ENCODE results near the gene SLCO4A1. TPM values are rescaled to one million over a fixed set of nuclear protein-coding genes. Genes with fewer than 3 reads are reported as not detected.

The SLCO4A1 gene
- total RNA-seq, 4 donors from 2014 or later, result 15.9 to 20.2 (median 19.2) TPM

- Histone ChIP-seq H3K4me3 (peak overlapping the region in 1 of 2 donors; percentile 34), H3K27me3 (no peaks in the 10 kb centered on the region), H3K9me3 (no peaks in the 10 kb centered on the region), H3K36me3 (no peaks in the 10 kb centered on the region), H3K27ac (peak overlapping the region; percentile 77 to 91 (median 90)), H3K4me1 (peaks cover 0 to 62% (median 21%) of the 10 kb centered on the region in 3 donors)
- TF ChIP-seq POLR2AphosphoS5 (IDR thresholded peaks at IDR 0.05), result peak; percentile 98
- TF ChIP-seq POLR2A (IDR thresholded peaks at IDR 0.05), result peak; percentile 46 to 66
- TF ChIP-seq CTCF (IDR thresholded peaks at IDR 0.05), result peak in 2 of 4 experiments; percentile 16 to 43
- no peak for TF ChIP-seq EP300 (IDR thresholded peaks at IDR 0.05)
- WGBS, 2 donors (ENCODE audit: low coverage in 1 of 2), result 3% methylated on average over 19 of the region's 44 CpGs; no CpG with 5 or more reads in 1 of the 2 donors
- ATAC-seq, result peak; percentile 93
Measured at GRCh38 chr20:62652041-62652893, 10.0 kb downstream of the SLCO4A1 start.

GRCh38 chr20:62652894-62653305 is 10.6 kb downstream of the SLCO4A1 start:
- H3K4me1 ChIP-seq, result peaks cover 0 to 55% (median 21%) of the 10 kb centered on the region in 3 donors
- H3K9me3 ChIP-seq, result no peaks in the 10 kb centered on the region
- peak overlapping the region in 1 of 2 donors; percentile 34 for H3K4me3 ChIP-seq
- H3K27me3 ChIP-seq, result no peaks in the 10 kb centered on the region
- WGBS, 2 donors (ENCODE audit: low coverage in 1 of 2), result 67% methylated on average over 1 of the region's 20 CpGs; no CpG with 5 or more reads in 1 of the 2 donors
- ATAC-seq, result no peak
- TF ChIP-seq CTCF (IDR thresholded peaks at IDR 0.05) (no peak), EP300 (IDR thresholded peaks at IDR 0.05) (no peak), POLR2A (IDR thresholded peaks at IDR 0.05) (no peak), POLR2AphosphoS5 (IDR thresholded peaks at IDR 0.05) (no peak)
- H3K27ac ChIP-seq, result peak overlapping the region; percentile 77 to 91 (median 90)
- peaks cover 0 to under 1% of the 10 kb centered on the region in 2 donors for H3K36me3 ChIP-seq

- H3K4me1 ChIP-seq, result peaks cover 0 to 51% (median 18%) of the 10 kb centered on the region in 3 donors
- TF ChIP-seq CTCF (IDR thresholded peaks at IDR 0.05) (no peak), EP300 (IDR thresholded peaks at IDR 0.05) (no peak), POLR2AphosphoS5 (IDR thresholded peaks at IDR 0.05) (no peak), POLR2A (IDR thresholded peaks at IDR 0.05) (no peak)
- no peak overlapping the region for H3K4me3 ChIP-seq
- ATAC-seq, result no peak
- H3K36me3 ChIP-seq, result peaks cover 0 to 4% of the 10 kb centered on the region in 2 donors
- 80 to 97% methylated on average over 1 to 7 of the region's 12 CpGs for WGBS, 2 donors (ENCODE audit: low coverage in 1 of 2)
- no peaks in the 10 kb centered on the region for H3K27me3 ChIP-seq
- H3K27ac ChIP-seq, result peak overlapping the region; percentile 77 to 91 (median 90)
- H3K9me3 ChIP-seq, result no peaks in the 10 kb centered on the region
Measured at GRCh38 chr20:62653373-62653772, 11.1 kb downstream of the SLCO4A1 start.

- Histone ChIP-seq H3K9me3 (no peaks in the 10 kb centered on the region), H3K27me3 (no peaks in the 10 kb centered on the region), H3K4me1 (peaks cover 0 to 46% (median 18%) of the 10 kb centered on the region in 3 donors), H3K27ac (peak overlapping the region in 2 of 4 donors; percentile 89 to 91), H3K36me3 (peaks cover 0 to 4% of the 10 kb centered on the region in 2 donors), H3K4me3 (no peak overlapping the region)
- no peak for ATAC-seq
- WGBS, 2 donors (ENCODE audit: low coverage in 1 of 2), result 91 to 100% methylated on average over 1 to 4 of the region's 24 CpGs
- TF ChIP-seq POLR2AphosphoS5 (IDR thresholded peaks at IDR 0.05), result no peak
- TF ChIP-seq POLR2A (IDR thresholded peaks at IDR 0.05), result no peak
- no peak for TF ChIP-seq CTCF (IDR thresholded peaks at IDR 0.05)
- TF ChIP-seq EP300 (IDR thresholded peaks at IDR 0.05), result no peak
Measured at GRCh38 chr20:62653951-62654685, 11.8 kb downstream of the SLCO4A1 start.
